ENCODE results near the gene ADAM23.

Gene ADAM23

DNA sequence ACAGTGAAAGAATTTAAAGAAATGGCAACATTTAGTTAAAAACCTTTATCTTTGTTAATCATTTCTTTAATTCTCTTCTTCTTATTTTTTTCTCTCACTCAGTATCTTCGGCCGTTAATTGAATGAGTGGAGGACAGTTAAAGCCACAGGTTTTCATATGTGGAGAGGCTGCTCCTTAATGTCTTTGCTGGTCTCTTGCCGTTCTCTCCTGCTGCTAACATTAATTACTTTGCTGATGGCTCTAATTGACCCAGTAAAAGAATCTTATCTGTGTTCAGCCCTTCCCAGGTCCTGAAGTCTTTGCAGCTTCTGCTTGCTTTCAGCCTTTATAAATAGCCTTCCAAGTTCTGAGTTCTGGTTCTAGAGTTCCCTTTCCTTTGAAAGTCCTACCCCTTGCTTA, 77.1 kb downstream of the ADAM23 start:
- DNase-seq (ENCODE audit: low read depth), result no peak
- TF ChIP-seq CTCF (conservative IDR thresholded peaks at IDR 0.05; ENCODE audit: low read depth, low read length), result no peak
- no peak overlapping the region for H3K4me3 ChIP-seq (ENCODE audit: low read depth, low read length)

GRCh38 chr2:206521115-206521514, 77.8 kb downstream of the ADAM23 start:
- no peak for DNase-seq (ENCODE audit: low read depth)
- H3K4me3 ChIP-seq (ENCODE audit: low read depth, low read length), result no peak overlapping the region
- no peak for TF ChIP-seq CTCF (conservative IDR thresholded peaks at IDR 0.05; ENCODE audit: low read depth, low read length)

GRCh38 chr2:206521612-206522011, 78.3 kb downstream of the ADAM23 start:
- no peak for DNase-seq (ENCODE audit: low read depth)
- no peak for TF ChIP-seq CTCF (conservative IDR thresholded peaks at IDR 0.05; ENCODE audit: low read depth, low read length)
- H3K4me3 ChIP-seq (ENCODE audit: low read depth, low read length), result no peak overlapping the region

GRCh38 chr2:206526416-206526815, 83.1 kb downstream of the ADAM23 start:
- no peak for TF ChIP-seq CTCF (conservative IDR thresholded peaks at IDR 0.05; ENCODE audit: low read depth, low read length)
- DNase-seq (ENCODE audit: low read depth), result no peak
- no peak overlapping the region for H3K4me3 ChIP-seq (ENCODE audit: low read depth, low read length)

GRCh38 chr2:206527153-206527552, 83.8 kb downstream of the ADAM23 start:
- H3K4me3 ChIP-seq (ENCODE audit: low read depth, low read length), result no peak overlapping the region
- no peak for TF ChIP-seq CTCF (conservative IDR thresholded peaks at IDR 0.05; ENCODE audit: low read depth, low read length)
- DNase-seq (ENCODE audit: low read depth), result no peak

DNA sequence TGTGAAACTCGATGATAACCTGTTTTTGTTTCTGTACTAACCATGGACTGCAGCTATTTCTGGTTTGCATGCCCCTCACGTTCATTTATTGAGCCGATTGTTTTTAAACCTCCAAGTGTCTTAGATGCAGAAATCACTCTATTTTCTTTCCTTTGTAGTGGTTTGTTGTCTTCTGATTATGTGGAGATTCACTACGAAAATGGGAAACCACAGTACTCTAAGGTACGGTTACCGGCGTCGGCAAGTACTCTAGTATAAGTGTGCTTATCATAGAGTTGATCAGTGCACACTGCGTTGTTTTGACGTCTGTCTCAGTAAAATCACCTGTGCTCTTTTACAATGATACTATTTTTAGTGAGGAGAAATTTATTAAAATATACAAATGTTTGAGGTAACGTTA, 87.4 kb downstream of the ADAM23 start:
- no peak for DNase-seq (ENCODE audit: low read depth)
- no peak for TF ChIP-seq CTCF (conservative IDR thresholded peaks at IDR 0.05; ENCODE audit: low read depth, low read length)
- no peak overlapping the region for H3K4me3 ChIP-seq (ENCODE audit: low read depth, low read length)

- H3K4me3 ChIP-seq (ENCODE audit: low read depth, low read length), result no peak overlapping the region
- no peak for TF ChIP-seq CTCF (conservative IDR thresholded peaks at IDR 0.05; ENCODE audit: low read depth, low read length)
- DNase-seq (ENCODE audit: low read depth), result peak; percentile 31
Measured at GRCh38 chr2:206531996-206532543, 88.7 kb downstream of the ADAM23 start.
